ENCODE measurements around the gene CHI3L1.

The CHI3L1 gene

DNA sequence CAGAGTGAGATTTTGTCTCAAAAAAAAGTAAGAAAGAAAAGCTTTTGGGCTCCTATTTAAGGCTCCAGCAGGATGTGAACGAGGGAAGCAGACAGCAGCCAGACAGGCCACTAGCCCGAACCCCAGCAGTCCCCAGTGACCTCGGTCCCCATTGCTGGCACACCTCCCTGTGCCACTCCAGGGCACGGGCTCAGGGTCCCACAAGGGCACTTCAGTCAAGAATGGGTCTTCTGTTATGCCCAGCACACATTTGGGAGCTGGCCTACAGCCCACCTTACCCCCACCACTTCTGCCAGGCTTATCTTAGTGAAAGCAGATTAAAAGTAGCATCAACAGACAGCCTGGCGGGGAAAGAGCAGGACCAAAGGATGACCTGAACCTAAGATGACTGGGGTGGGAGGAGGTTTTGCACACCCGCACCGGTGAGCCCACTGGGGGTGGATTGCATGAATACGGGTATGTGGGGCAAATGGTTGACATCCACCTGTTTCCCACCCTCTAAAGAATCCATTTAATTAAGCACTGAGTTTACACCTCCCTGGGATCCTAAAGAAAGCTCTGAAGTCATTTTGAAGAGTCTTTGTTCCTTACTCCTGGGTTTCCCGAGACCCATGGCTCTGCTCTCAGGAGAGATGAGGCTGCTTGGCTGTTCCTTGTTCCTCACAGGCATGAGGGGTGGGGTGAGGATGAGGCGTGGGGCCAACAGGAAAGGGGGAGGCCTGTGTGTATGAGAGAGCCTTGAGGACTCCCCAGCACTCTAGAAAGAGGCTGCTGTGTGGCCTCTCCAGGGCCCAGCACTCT, 4.7 kb downstream of the CHI3L1 start:
- TF ChIP-seq, protein P1, sequence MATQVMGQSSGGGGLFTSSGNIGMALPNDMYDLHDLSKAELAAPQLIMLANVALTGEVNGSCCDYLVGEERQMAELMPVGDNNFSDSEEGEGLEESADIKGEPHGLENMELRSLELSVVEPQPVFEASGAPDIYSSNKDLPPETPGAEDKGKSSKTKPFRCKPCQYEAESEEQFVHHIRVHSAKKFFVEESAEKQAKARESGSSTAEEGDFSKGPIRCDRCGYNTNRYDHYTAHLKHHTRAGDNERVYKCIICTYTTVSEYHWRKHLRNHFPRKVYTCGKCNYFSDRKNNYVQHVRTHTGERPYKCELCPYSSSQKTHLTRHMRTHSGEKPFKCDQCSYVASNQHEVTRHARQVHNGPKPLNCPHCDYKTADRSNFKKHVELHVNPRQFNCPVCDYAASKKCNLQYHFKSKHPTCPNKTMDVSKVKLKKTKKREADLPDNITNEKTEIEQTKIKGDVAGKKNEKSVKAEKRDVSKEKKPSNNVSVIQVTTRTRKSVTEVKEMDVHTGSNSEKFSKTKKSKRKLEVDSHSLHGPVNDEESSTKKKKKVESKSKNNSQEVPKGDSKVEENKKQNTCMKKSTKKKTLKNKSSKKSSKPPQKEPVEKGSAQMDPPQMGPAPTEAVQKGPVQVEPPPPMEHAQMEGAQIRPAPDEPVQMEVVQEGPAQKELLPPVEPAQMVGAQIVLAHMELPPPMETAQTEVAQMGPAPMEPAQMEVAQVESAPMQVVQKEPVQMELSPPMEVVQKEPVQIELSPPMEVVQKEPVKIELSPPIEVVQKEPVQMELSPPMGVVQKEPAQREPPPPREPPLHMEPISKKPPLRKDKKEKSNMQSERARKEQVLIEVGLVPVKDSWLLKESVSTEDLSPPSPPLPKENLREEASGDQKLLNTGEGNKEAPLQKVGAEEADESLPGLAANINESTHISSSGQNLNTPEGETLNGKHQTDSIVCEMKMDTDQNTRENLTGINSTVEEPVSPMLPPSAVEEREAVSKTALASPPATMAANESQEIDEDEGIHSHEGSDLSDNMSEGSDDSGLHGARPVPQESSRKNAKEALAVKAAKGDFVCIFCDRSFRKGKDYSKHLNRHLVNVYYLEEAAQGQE (IDR thresholded peaks at IDR 0.05; ENCODE audit: insufficient read depth in 1 of 2, low read depth in 2 of 2, low read length in 2 of 2): no peak
- TF ChIP-seq TAF1 (IDR thresholded peaks at IDR 0.05; ENCODE audit: borderline replicate concordance, insufficient read depth, low read length): no peak
- no peak for TF ChIP-seq FOXP2 (optimal IDR thresholded peaks at IDR 0.05; ENCODE audit: borderline replicate concordance, extremely low read depth, extremely low read length, insufficient read depth)
- TF ChIP-seq SIN3A (IDR thresholded peaks at IDR 0.05; ENCODE audit: borderline replicate concordance, insufficient read depth, low read length): no peak
- no peak for TF ChIP-seq POLR2AphosphoS5 (IDR thresholded peaks at IDR 0.05; ENCODE audit: low read depth, low read length)

DNA sequence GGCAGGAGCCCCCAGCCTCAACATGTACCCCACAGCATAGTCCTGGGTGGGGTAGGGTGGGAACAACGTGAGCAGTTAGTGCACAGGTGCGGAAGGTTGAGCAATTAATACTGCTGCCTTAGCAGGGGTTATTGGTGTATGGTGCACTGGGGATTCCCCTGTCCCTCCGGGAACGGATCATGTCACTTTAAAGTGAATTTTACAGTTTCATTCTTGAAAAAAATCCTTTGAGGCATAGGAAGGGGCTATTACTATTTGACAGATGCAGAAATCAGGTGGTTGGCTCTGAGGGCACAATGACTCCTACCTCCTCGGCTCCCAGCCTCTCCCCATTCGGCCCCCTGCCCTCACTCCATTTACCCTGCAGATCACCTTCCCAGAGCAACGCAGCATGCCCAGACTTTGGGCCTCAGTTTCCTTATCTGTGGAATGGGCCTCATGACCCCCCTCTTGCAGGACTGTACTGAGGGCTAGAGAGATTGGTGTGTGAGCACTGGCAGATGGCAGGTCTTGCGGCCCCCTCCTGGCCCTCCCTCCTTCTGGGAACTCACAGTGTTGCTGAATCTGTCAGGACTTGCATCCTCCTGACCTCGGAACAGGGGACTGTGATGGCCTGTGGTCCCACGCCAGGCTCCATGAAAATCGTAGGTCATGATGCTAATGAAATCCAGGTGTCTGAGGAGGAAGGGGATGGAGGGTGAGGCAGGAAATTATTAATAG, 5.7 kb downstream of the CHI3L1 start:
- TF ChIP-seq FOXP2 (optimal IDR thresholded peaks at IDR 0.05; ENCODE audit: borderline replicate concordance, extremely low read depth, extremely low read length, insufficient read depth) (no peak), POLR2AphosphoS5 (IDR thresholded peaks at IDR 0.05; ENCODE audit: low read depth, low read length) (no peak), SIN3A (IDR thresholded peaks at IDR 0.05; ENCODE audit: borderline replicate concordance, insufficient read depth, low read length) (no peak), TAF1 (IDR thresholded peaks at IDR 0.05; ENCODE audit: borderline replicate concordance, insufficient read depth, low read length) (no peak)

DNA sequence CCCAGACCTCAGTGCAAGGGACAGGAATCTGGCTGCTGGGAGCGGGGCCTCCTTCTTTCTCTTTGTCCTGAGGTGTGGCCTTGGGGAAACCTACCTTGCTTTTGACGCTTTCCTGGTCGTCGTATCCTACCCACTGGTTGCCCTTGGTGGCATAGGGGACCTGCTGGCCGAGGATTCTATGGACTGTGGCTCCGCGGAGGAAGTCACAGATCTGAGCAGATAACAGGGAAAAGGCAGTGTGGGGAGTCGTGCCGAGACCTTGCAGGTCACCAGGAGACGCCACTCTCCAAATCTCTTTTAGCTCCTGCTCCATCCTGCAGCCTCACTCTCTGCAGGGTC, 6.9 kb downstream of the CHI3L1 start:
- no peak for TF ChIP-seq SIN3A (IDR thresholded peaks at IDR 0.05; ENCODE audit: borderline replicate concordance, insufficient read depth, low read length)
- TF ChIP-seq, protein P1 (IDR thresholded peaks at IDR 0.05; ENCODE audit: insufficient read depth in 1 of 2, low read depth in 2 of 2, low read length in 2 of 2): no peak
- TF ChIP-seq FOXP2 (optimal IDR thresholded peaks at IDR 0.05; ENCODE audit: borderline replicate concordance, extremely low read depth, extremely low read length, insufficient read depth): no peak
- no peak for TF ChIP-seq TAF1 (IDR thresholded peaks at IDR 0.05; ENCODE audit: borderline replicate concordance, insufficient read depth, low read length)
- TF ChIP-seq POLR2AphosphoS5 (IDR thresholded peaks at IDR 0.05; ENCODE audit: low read depth, low read length): no peak

DNA sequence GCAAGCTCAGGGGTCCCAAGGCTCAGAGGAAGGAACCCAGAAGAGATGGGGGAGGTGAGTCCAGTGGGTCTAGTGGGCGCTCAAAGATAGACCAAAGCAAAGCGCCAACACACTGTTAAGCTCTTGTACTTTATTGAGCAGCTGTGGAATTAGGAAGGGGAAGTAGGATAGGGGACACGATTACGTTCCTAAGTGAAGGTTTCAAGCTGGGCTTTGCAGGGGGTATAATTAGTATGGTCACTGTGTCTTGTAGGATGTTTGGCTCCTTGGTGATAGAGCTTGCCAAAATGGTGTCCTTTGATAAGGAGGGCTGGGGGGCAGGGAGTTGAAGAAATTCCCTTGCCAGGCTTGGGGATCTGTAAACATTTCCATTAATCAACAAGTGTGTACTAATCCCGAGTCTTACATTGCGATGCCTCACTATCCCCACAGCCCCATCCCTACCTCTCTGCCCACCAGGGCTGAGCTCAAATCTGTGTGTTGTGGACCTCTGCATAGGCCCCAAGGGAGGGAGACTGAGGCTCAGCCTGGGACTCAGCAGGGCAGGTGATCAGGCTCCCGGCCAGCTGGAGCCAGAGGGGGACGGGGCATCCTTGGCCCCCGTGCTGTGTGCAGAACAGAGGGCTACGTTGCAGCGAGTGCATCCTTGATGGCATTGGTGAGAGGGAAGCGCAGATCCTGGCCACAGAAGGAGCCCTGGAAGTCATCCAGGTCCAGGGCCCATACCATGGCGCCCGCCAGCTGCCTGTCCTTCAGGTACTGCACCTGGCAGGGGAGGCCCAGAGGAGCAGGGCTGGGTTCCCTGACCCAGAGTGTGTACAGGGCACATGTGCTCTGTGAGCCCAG, 7.5 kb downstream of the CHI3L1 start:
- TF ChIP-seq TAF1 (IDR thresholded peaks at IDR 0.05; ENCODE audit: borderline replicate concordance, insufficient read depth, low read length): no peak
- no peak for TF ChIP-seq SIN3A (IDR thresholded peaks at IDR 0.05; ENCODE audit: borderline replicate concordance, insufficient read depth, low read length)
- TF ChIP-seq, protein P1 (IDR thresholded peaks at IDR 0.05; ENCODE audit: insufficient read depth in 1 of 2, low read depth in 2 of 2, low read length in 2 of 2): no peak
- no peak for TF ChIP-seq POLR2AphosphoS5 (IDR thresholded peaks at IDR 0.05; ENCODE audit: low read depth, low read length)
- TF ChIP-seq FOXP2 (optimal IDR thresholded peaks at IDR 0.05; ENCODE audit: borderline replicate concordance, extremely low read depth, extremely low read length, insufficient read depth): no peak

DNA sequence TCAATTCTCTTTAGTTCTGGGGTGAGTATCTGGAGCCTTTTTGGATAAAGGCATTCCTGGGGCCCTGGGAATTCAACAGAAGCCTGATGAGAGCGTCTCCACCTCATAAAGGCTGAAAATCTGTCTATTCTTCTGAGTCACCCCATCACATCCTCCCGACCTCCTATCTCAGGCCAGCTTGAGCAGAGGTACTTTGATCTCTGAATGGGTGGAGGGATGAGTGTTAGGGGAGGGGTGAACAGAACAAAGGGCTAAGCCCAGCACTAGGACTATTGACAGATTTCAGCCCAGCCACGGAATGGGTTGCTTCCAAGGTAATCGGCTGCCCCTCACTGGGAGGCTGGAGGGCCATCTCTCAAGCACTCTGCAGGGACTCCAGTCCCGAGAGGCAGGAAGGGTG, 8.4 kb downstream of the CHI3L1 start:
- TF ChIP-seq FOXP2 (optimal IDR thresholded peaks at IDR 0.05; ENCODE audit: borderline replicate concordance, extremely low read depth, extremely low read length, insufficient read depth): no peak
- no peak for TF ChIP-seq POLR2AphosphoS5 (IDR thresholded peaks at IDR 0.05; ENCODE audit: low read depth, low read length)
- TF ChIP-seq, protein P1 (IDR thresholded peaks at IDR 0.05; ENCODE audit: insufficient read depth in 1 of 2, low read depth in 2 of 2, low read length in 2 of 2): no peak
- no peak for TF ChIP-seq SIN3A (IDR thresholded peaks at IDR 0.05; ENCODE audit: borderline replicate concordance, insufficient read depth, low read length)
- no peak for TF ChIP-seq TAF1 (IDR thresholded peaks at IDR 0.05; ENCODE audit: borderline replicate concordance, insufficient read depth, low read length)

All from PFSK-1 (cell line).